NCI-H2196 treated with DMSO at 0.1 percent for 48 hours (cell line): ENCODE data around the gene TNFRSF1A.

ENCODE experiments used
- DNase-seq: peaks from one replicate; lab custom pipeline; 2025; ENCODE audit not compliant: unreplicated experiment; lab: John Stamatoyannopoulos, UW

TNFRSF1A gene

GRCh38 chr12:6279631-6280030 lies 62.2 kb downstream of the TNFRSF1A start:
- DNase-seq, result no peak

DNA sequence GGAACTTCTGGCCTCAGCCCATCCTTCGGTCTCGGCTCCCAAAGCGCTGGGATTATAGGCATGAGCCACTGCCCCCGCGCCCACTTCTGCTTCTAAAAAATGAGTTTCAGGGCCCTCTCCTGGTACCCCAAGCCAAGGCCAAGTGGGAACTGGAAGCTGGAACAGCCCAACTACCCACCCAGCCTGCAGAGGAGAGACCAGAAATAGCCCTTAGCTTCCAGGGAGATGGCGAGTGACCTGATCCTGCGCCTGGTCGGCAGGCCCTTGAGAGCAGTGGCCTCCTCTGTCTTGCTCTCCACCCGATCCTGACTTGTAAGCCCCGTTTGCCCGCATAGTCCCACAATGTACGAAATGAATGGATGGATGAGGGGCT lies 62.6 kb downstream of the TNFRSF1A start:
- no peak for DNase-seq
